IMR-90 (cell line): Measurements from ENCODE around the gene SHC2. TPM values are rescaled to one million over a fixed set of nuclear protein-coding genes. Genes with fewer than 3 reads are reported as not detected.

Experiments
- ATAC-seq: fragments of 200-7000 bp; cut with Tn5 transposase; 2 replicates; pipeline ENCODE4 v1.9.1; 2020; ENCODE audit warnings: low read depth, mild to moderate bottlenecking, moderate library complexity
- BruUV-seq: library from RNA; stranded (reverse); fragments of 400-500 nt; replicated peaks from 2 replicates; lab custom pipeline; 2021; lab: Mats Ljungman, UMichigan
- CTCF ChIA-PET: fragments of 300-600 bp; formaldehyde crosslinking; extraction: SDS; loops from one replicate; lab custom pipeline; 2021; ENCODE audit warnings: antibody characterized with exemption; lab: Yijun Ruan, JAX
- POLR2A ChIA-PET: fragments of 300-600 bp; sonication (Branson Sonifier 250); formaldehyde crosslinking; loops from one replicate; lab custom pipeline; 2022; ENCODE audit warnings: antibody characterized with exemption; ENCODE audit not compliant: unreplicated experiment; lab: Charles Lee
- DNase-seq: peaks from one replicate; pipeline ENCODE4 v3.0.0; 2013
- H2AFZ ChIP-seq: replicated peaks from 2 replicates; pipeline ENCODE3; 2013; ENCODE audit warnings: low read length, mild to moderate bottlenecking; ENCODE audit not compliant: poor library complexity
- H2AK5ac ChIP-seq: 2 replicates; pipeline ENCODE4 v1.6.1; 2013; ENCODE audit warnings: low read depth, low read length, inconsistent platforms
- H2AK9ac ChIP-seq: replicated peaks from 2 replicates; pipeline ENCODE3; 2013; ENCODE audit warnings: mild to moderate bottlenecking, low read depth, low read length, moderate library complexity; ENCODE audit not compliant: poor library complexity
- H2BK120ac ChIP-seq: 2 replicates; pipeline ENCODE4 v1.6.1; 2013; ENCODE audit warnings: low read depth, low read length, inconsistent platforms
- H2BK15ac ChIP-seq: 3 replicates; pipeline ENCODE4 v1.6.1; 2013; ENCODE audit warnings: low read depth, low read length, inconsistent platforms
- H2BK20ac ChIP-seq: 2 replicates; pipeline ENCODE4 v1.6.1; 2013; ENCODE audit warnings: low read depth, mild to moderate bottlenecking, inconsistent platforms, low read length, moderate library complexity
- H2BK5ac ChIP-seq: 2 replicates; pipeline ENCODE4 v1.6.1; 2013; ENCODE audit warnings: mild to moderate bottlenecking, low read depth, low read length, inconsistent platforms; ENCODE audit not compliant: poor library complexity, severe bottlenecking
- H3K14ac ChIP-seq: replicated peaks from 2 replicates; pipeline ENCODE4 v1.6.1; 2013; ENCODE audit warnings: low read depth, low read length, inconsistent platforms
- H3K18ac ChIP-seq: 2 replicates; pipeline ENCODE4 v1.6.1; 2013; ENCODE audit warnings: low read depth, low read length, control low read depth
- H3K23ac ChIP-seq: 2 replicates; pipeline ENCODE4 v1.6.1; 2013; ENCODE audit warnings: low read depth, low read length, inconsistent platforms
- H3K27ac ChIP-seq: 2 replicates; pipeline ENCODE4 v1.5.1; 2013; ENCODE audit warnings: mild to moderate bottlenecking, control low read depth, low read length; ENCODE audit not compliant: insufficient read depth
- H3K27me3 ChIP-seq: 2 replicates; pipeline ENCODE4 v1.6.1; 2013; ENCODE audit warnings: low read length; ENCODE audit not compliant: control insufficient read depth, insufficient read depth
- H3K36me3 ChIP-seq: 2 replicates; pipeline ENCODE4 v1.6.1; 2013; ENCODE audit warnings: low read length, mixed read lengths; ENCODE audit not compliant: control insufficient read depth, insufficient read depth
- H3K4ac ChIP-seq: 2 replicates; pipeline ENCODE4 v1.6.1; 2013; ENCODE audit warnings: low read depth, low read length, inconsistent platforms
- H3K4me1 ChIP-seq: 2 replicates; pipeline ENCODE4 v1.6.1; 2013; ENCODE audit warnings: low read length, mixed read lengths; ENCODE audit not compliant: control insufficient read depth, insufficient read depth
- H3K4me2 ChIP-seq: 2 replicates; pipeline ENCODE4 v1.6.1; 2013; ENCODE audit warnings: low read depth, mild to moderate bottlenecking, control low read depth, low read length, moderate library complexity
- H3K4me3 ChIP-seq: 2 replicates; pipeline ENCODE4 v1.5.1; 2013; ENCODE audit warnings: low read depth, mild to moderate bottlenecking, control low read depth, low read length, moderate library complexity; ENCODE audit not compliant: insufficient read depth
- H3K56ac ChIP-seq: 2 replicates; pipeline ENCODE4 v1.6.1; 2013; ENCODE audit warnings: low read length, inconsistent platforms; ENCODE audit not compliant: insufficient read depth; ENCODE audit errors: extremely low read depth
- H3K79me1 ChIP-seq, 2 experiments: 2 replicates each; pipeline ENCODE4 v1.6.1; 2013; ENCODE audit warnings: low read length in 2 of 2, inconsistent platforms in 1 of 2, low read depth in 1 of 2
- H3K9ac ChIP-seq: 2 replicates; pipeline ENCODE4 v1.6.1; 2013; ENCODE audit warnings: low read depth, low read length, control low read depth
- H3K9me1 ChIP-seq: 2 replicates; pipeline ENCODE4 v1.6.1; 2013; ENCODE audit warnings: low read length, inconsistent platforms; ENCODE audit not compliant: insufficient read depth
- H3K9me3 ChIP-seq: 2 replicates; pipeline ENCODE4 v1.6.1; 2013; ENCODE audit warnings: low read length; ENCODE audit not compliant: control insufficient read depth, insufficient read depth
- H4K20me1 ChIP-seq: 2 replicates; pipeline ENCODE4 v1.6.1; 2013; ENCODE audit warnings: low read length, inconsistent platforms; ENCODE audit not compliant: insufficient read depth
- H4K5ac ChIP-seq: 2 replicates; pipeline ENCODE4 v1.6.1; 2013; ENCODE audit warnings: mild to moderate bottlenecking, low read depth, low read length, control low read depth
- H4K8ac ChIP-seq, 2 experiments: 2 replicates each; pipeline ENCODE4 v1.6.1; 2013; ENCODE audit warnings: low read depth in 2 of 2, low read length in 2 of 2, control low read depth in 1 of 2, inconsistent platforms in 1 of 2
- H4K91ac ChIP-seq: 2 replicates; pipeline ENCODE4 v1.6.1; 2013; ENCODE audit warnings: low read depth, low read length, inconsistent platforms; ENCODE audit not compliant: insufficient read depth
- BHLHE40 ChIP-seq: fragments of 150-350 bp; IDR thresholded peaks from 2 replicates; pipeline ENCODE4 v1.6.1; 2016; ENCODE audit warnings: mild to moderate bottlenecking, low read depth, low read length
- CEBPB ChIP-seq: IDR thresholded peaks from 2 replicates; pipeline ENCODE4 v1.6.1; 2012; ENCODE audit warnings: low read depth, low read length, improper control_type of control experiment
- CHD1 ChIP-seq: IDR thresholded peaks from 2 replicates; pipeline ENCODE4 v1.6.1; 2012; ENCODE audit warnings: low read depth, low read length, improper control_type of control experiment
- CTCF ChIP-seq: conservative IDR thresholded peaks from 2 replicates; pipeline ENCODE4 v1.5.1; 2012; ENCODE audit warnings: mild to moderate bottlenecking, low read depth, low read length, improper control_type of control experiment
- FOS ChIP-seq: fragments of 150-350 bp; IDR thresholded peaks from 2 replicates; pipeline ENCODE4 v1.6.1; 2016; ENCODE audit warnings: low read depth, low read length
- MAFK ChIP-seq: IDR thresholded peaks from 2 replicates; pipeline ENCODE4 v1.6.1; 2012; ENCODE audit warnings: low read depth, low read length, improper control_type of control experiment
- MAZ ChIP-seq: IDR thresholded peaks from 2 replicates; pipeline ENCODE4 v1.6.1; 2012; ENCODE audit warnings: low read depth, mild to moderate bottlenecking, low read length, improper control_type of control experiment, moderate library complexity, borderline replicate concordance
- MXI1 ChIP-seq: IDR thresholded peaks from 2 replicates; pipeline ENCODE4 v1.6.1; 2012; ENCODE audit warnings: low read depth, mild to moderate bottlenecking, low read length, moderate library complexity, borderline replicate concordance
- NFE2L2 ChIP-seq: fragments of 150-350 bp; IDR thresholded peaks from 2 replicates; pipeline ENCODE4 v1.6.1; 2016; ENCODE audit warnings: low read depth, mild to moderate bottlenecking, low read length
- POLR2A ChIP-seq: IDR thresholded peaks from 2 replicates; pipeline ENCODE4 v1.6.1; 2012; ENCODE audit warnings: mild to moderate bottlenecking, low read depth, low read length
- RAD21 ChIP-seq: IDR thresholded peaks from 2 replicates; pipeline ENCODE4 v1.6.1; 2012; ENCODE audit warnings: low read length, improper control_type of control experiment
- RCOR1 ChIP-seq: IDR thresholded peaks from 2 replicates; pipeline ENCODE4 v1.6.1; 2012; ENCODE audit warnings: mild to moderate bottlenecking, low read length, improper control_type of control experiment; ENCODE audit not compliant: insufficient replicate concordance
- RFX5 ChIP-seq: IDR thresholded peaks from 2 replicates; pipeline ENCODE4 v1.8.0; 2012; ENCODE audit warnings: low read depth, mild to moderate bottlenecking, low read length, moderate library complexity
- SMC3 ChIP-seq: fragments of 150-350 bp; IDR thresholded peaks from 2 replicates; pipeline ENCODE4 v1.6.1; 2016; ENCODE audit warnings: low read depth, mild to moderate bottlenecking, antibody characterized with exemption, low read length, moderate library complexity
- USF2 ChIP-seq: fragments of 150-350 bp; IDR thresholded peaks from 2 replicates; pipeline ENCODE4 v1.6.1; 2017; ENCODE audit warnings: mild to moderate bottlenecking, antibody characterized with exemption, low read length, low read depth
- WGBS, 2 experiments: methylation state at CpG; one replicate each; pipeline versions ENCODE4 v1.1.5 to v1.1.7; 2013; ENCODE audit warnings: missing lambda C conversion rate in 2 of 2; ENCODE audit not compliant: insufficient read length in 1 of 2; ENCODE audit errors: extremely low coverage in 2 of 2; 5-methylcytosine and 5-hydroxymethylcytosine counted together
- dilution Hi-C: fragments of 300-500 bp; cut with HindIII; formaldehyde crosslinking; loops from one replicate; pipeline ENCODE4 v1.14.3; 2018; ENCODE audit warnings: low sequenced_read_pairs; ENCODE audit not compliant: unreplicated experiment
- in situ Hi-C: fragments of 300-500 bp; cut with MboI; formaldehyde crosslinking; loops from 3 replicates; pipeline ENCODE4 v1.14.3; 2019; ENCODE audit warnings: low sequenced_read_pairs, inconsistent platforms, mixed read lengths
- intact Hi-C: fragments of 100-400 bp; cut with micrococcal nuclease; formaldehyde crosslinking; loops from 2 replicates; pipeline ENCODE4 v1.10.0; 2022
- polyA plus RNA-seq, 3 experiments: library from polyadenylated mRNA; depleted of rRNA; stranded (reverse); fragments of >200 nt; gene quantifications; 2 replicates each; pipeline ENCODE4 v1.2.3, GENCODE V29; 2012; ENCODE audit warnings: low replicate concordance in 1 of 3
- total RNA-seq: library from RNA; depleted of rRNA; stranded (reverse); fragments of >200 nt; gene quantifications from 2 replicates; pipeline ENCODE4 v1.2.3, GENCODE V29; 2012

Gene SHC2
- total and polyA plus RNA-seq, 2 of the 4 experiments (the other 2 are of a cell fraction) = 0.68 TPM; not detected in 1

- Histone ChIP-seq H3K23ac (0 out of 2 replicates have a peak overlapping the region, but pooled peaks have one; percentile 59), H3K9ac (peak overlapping the region; percentile 83), H3K18ac (no peak overlapping the region; the same call in 1 of the 2 replicates), H3K27me3 (peaks cover 8% of the 10 kb centered on the region; the same call in 1 of the 2 replicates), H3K4me3 (peak overlapping the region; percentile 85), H3K36me3 (no peaks in the 10 kb centered on the region), H4K5ac (peak overlapping the region; percentile 83), H4K20me1 (no peaks in the 10 kb centered on the region), H4K91ac (peak overlapping the region; percentile 75), H2AK9ac (peak overlapping the region; percentile 97), H4K8ac (peak overlapping the region; percentile 95 to 96), H3K4me2 (peak overlapping the region; percentile 98), H2BK15ac (no peak overlapping the region), H3K9me3 (no peaks in the 10 kb centered on the region), H2AFZ (peak overlapping the region; percentile 97), H3K79me1 (peaks cover 0 to 7% of the 10 kb centered on the region in 2 experiments; a peak in 1 of 4 replicates), H2BK120ac (no peak overlapping the region), H3K14ac (0 out of 2 replicates have a peak overlapping the region, but pooled peaks have one; percentile 64), H2BK20ac (no peak overlapping the region), H3K27ac (peak overlapping the region; percentile 76), H2BK5ac (peak overlapping the region; percentile 57), H3K9me1 (peaks cover 4% of the 10 kb centered on the region; the same call in 1 of the 2 replicates), H3K4me1 (peaks cover 4% of the 10 kb centered on the region; the same call in 1 of the 2 replicates), H3K4ac (peak overlapping the region; percentile 86), H2AK5ac (peak overlapping the region; percentile 73), H3K56ac (peak overlapping the region; percentile 38)
- intact Hi-C loops (loop anchor here (10.0 kb wide), 1 partner anchor 144 kb away; the partner anchor contains the start of gene MIER2), dilution Hi-C loops (no loop called here), in situ Hi-C loops (no loop called here)
- ATAC-seq (peak; percentile 96), DNase-seq (peak; percentile 92)
- CTCF ChIA-PET = no interaction called here
- no TSS peak for BruUV-seq
- POLR2A ChIA-PET = no interaction called here
- 1% methylated on average over 64 of the region's 114 CpGs; no CpG with 5 or more reads in 1 of the 2 experiments for WGBS, 2 experiments
- TF ChIP-seq RCOR1 = no peak
- no peak; the same call in 1 of the 2 replicates for TF ChIP-seq BHLHE40
- 0 out of 2 replicates have a peak, but pooled peaks have one; percentile 2 for TF ChIP-seq CTCF
- no peak for TF ChIP-seq CHD1
- no peak for TF ChIP-seq FOS
- no peak for TF ChIP-seq RAD21
- TF ChIP-seq USF2 = peak; percentile 42; the same call in 1 of the 2 replicates
- TF ChIP-seq MAZ = peak; percentile 89; the same call in 1 of the 2 replicates
- TF ChIP-seq NFE2L2 = no peak
- TF ChIP-seq RFX5 = no peak
- TF ChIP-seq SMC3 = no peak
- TF ChIP-seq MAFK = no peak
- no peak for TF ChIP-seq CEBPB
- peak; percentile 57; the same call in 1 of the 2 replicates for TF ChIP-seq MXI1
- TF ChIP-seq POLR2A = peak; percentile 54; the same call in 1 of the 2 replicates
Measured at GRCh38 chr19:488505-489417, 27.9 kb upstream of the SHC2 start.
